ENCODE measurements around the gene NEK7. TPM values are rescaled to one million over a fixed set of nuclear protein-coding genes. Genes with fewer than 3 reads are reported as not detected.

The NEK7 gene
- polyA plus RNA-seq (2012; ENCODE audit: insufficient read depth, insufficient read length, low read depth) = 6.1 TPM

DNA sequence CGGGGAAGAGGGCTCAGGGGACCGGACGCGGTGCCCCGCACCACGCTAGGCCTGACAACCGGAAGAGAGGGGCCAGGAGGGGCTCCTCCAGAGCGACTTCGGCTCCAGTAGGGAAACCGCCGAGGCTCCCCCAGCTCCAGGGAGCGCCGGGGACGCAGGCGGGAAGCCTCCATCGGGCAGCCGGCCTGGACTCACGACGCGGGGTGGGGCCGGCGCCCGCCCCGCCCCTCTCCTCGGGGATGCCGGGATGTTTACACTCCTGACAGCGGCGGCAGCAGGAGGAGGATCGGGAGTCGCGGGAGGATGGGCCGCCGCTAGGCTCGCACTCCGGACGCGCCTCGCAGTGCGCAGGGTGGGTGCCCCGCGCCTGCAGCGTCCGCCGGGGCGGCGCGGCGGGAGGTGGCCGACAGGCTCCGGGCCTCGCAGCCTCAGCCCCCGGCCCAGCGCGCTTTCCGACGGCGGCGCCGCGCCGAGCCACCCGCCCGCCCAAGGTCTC lies at the start of gene NEK7:
Gene NEK7, plus strand, starts transcription at position 254 of the 496 bp plus-strand sequence. CDS start 75,583 bp downstream, outside the sequence.
- peaks cover 3% of the 10 kb centered on the region; the same call in 1 of the 2 replicates for H3K4me1 ChIP-seq
- no peaks in the 10 kb centered on the region for H3K36me3 ChIP-seq
- TF ChIP-seq, protein P1, sequence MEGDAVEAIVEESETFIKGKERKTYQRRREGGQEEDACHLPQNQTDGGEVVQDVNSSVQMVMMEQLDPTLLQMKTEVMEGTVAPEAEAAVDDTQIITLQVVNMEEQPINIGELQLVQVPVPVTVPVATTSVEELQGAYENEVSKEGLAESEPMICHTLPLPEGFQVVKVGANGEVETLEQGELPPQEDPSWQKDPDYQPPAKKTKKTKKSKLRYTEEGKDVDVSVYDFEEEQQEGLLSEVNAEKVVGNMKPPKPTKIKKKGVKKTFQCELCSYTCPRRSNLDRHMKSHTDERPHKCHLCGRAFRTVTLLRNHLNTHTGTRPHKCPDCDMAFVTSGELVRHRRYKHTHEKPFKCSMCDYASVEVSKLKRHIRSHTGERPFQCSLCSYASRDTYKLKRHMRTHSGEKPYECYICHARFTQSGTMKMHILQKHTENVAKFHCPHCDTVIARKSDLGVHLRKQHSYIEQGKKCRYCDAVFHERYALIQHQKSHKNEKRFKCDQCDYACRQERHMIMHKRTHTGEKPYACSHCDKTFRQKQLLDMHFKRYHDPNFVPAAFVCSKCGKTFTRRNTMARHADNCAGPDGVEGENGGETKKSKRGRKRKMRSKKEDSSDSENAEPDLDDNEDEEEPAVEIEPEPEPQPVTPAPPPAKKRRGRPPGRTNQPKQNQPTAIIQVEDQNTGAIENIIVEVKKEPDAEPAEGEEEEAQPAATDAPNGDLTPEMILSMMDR (IDR thresholded peaks at IDR 0.05; ENCODE audit: low read depth, low read length) = no peak
- peak; percentile 92 for DNase-seq
- peak within 1 kb of the TSS; percentile 74 for H3K4me3 ChIP-seq (ENCODE audit: low read depth, low read length)
- no peaks in the 10 kb centered on the region for H3K9me3 ChIP-seq
- no peaks in the 10 kb centered on the region for H3K27me3 ChIP-seq

DNA sequence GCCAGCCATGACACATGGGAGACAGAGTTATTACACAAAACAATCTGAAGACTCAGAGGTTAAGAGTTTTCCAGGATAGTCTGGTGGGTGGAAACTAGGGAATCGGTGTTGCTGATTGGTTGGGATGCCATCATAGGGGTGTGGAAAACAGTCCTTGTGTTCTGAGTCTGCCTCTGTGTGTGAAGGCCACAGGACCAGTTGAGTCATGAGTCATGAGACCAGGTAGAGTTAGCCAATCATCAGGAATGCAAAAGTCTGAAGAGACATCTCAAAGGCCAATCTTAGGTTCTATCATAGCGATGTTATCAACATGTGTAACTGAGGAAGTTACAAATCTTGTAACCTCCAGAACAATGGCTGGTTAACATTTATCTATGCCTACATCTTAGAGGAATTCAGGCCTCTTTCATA lies 49.7 kb upstream of the NEK7 start:
- DNase-seq = no peak

DNA sequence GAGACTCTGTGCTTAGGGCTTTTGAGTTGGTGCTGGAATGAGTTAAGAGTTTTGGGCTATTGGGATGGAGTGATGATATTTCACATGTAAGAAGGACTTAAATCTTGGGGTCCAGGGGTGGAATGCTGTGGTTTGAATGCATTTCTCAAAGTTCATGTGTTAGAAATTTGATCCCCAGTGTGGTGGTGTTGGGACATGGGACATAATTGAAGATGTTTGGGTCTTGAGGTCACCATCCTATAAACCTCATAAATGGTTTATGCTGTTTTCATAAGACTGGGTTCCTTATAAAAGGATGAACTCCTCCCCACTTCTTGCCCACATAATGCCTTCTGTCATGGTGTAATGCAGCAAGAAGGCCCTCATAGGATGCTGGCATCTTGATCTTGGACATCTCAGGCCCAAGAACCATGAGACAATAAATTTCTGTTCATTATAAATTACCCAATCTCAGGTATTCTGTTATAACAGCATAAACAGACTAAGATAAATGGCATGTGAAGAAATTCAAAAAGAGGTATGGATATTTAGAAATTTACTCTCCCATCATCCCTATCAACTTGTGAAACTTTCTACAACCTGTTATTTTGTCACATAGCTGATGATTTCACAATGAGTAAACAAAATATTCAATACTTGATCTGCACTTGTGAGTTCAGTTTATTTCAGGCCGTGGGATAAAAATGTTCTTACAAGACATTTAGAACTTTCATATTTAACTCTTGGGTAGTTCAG lies 48.0 kb upstream of the NEK7 start:
- TF ChIP-seq, protein P1 (IDR thresholded peaks at IDR 0.05; ENCODE audit: low read depth, low read length) = no peak
- Histone ChIP-seq H3K36me3 (no peaks in the 10 kb centered on the region), H3K27me3 (no peaks in the 10 kb centered on the region), H3K4me3 (ENCODE audit: low read depth, low read length) (no peak overlapping the region), H3K4me1 (no peaks in the 10 kb centered on the region), H3K9me3 (no peaks in the 10 kb centered on the region)
- no peak for DNase-seq

More for the DNA sequence above, 49.7 kb upstream of the NEK7 start:
- Histone ChIP-seq H3K27me3 (no peaks in the 10 kb centered on the region), H3K36me3 (no peaks in the 10 kb centered on the region), H3K4me1 (no peaks in the 10 kb centered on the region; the same call in 1 of the 2 replicates), H3K4me3 (ENCODE audit: low read depth, low read length) (no peak overlapping the region), H3K9me3 (no peaks in the 10 kb centered on the region)
- TF ChIP-seq, protein P1 (IDR thresholded peaks at IDR 0.05; ENCODE audit: low read depth, low read length) = no peak

DNA sequence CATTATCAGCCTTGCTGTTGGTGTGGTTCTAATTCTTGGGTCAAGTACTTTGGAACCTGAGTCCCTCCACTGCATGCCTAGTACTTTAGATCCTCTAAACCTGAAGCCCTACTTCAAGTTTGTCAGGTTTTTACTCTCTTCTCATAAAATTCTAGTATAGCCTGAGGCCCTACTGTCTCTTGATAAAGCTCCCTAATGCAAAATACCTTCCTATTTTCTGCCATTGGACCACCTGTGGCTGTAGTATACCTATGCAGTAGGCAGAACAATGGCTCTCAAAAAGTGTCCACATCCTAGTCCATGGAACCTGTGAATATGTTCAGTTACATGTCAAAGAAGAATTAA lies 47.5 kb upstream of the NEK7 start:
- H3K9me3 ChIP-seq = no peaks in the 10 kb centered on the region
- H3K4me1 ChIP-seq = no peaks in the 10 kb centered on the region
- TF ChIP-seq, protein P1 (IDR thresholded peaks at IDR 0.05; ENCODE audit: low read depth, low read length) = no peak
- no peak for DNase-seq
- H3K27me3 ChIP-seq = no peaks in the 10 kb centered on the region
- H3K4me3 ChIP-seq (ENCODE audit: low read depth, low read length) = no peak overlapping the region
- H3K36me3 ChIP-seq = no peaks in the 10 kb centered on the region

DNA sequence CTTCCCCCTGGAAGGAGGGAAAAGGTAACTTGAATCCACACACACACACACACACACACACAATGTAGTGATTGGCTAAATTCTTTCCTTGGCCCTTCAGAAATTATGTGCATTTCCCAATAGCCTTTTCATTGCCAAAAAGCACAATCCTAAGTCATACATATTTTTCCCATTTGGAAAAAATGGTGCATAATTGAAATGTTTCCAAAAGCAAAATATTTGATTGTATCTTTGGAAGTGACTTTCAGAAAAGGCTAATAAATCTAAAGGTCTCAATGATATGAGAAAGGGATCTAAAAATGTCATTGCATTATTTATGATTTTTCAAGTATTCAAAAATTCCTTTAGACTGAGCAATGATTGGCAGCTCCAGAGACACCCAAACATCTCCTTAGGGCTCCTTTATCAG lies 43.5 kb upstream of the NEK7 start:
- TF ChIP-seq, protein P1 (IDR thresholded peaks at IDR 0.05; ENCODE audit: low read depth, low read length) = no peak
- no peaks in the 10 kb centered on the region for H3K4me1 ChIP-seq
- no peak overlapping the region for H3K4me3 ChIP-seq (ENCODE audit: low read depth, low read length)
- no peaks in the 10 kb centered on the region for H3K36me3 ChIP-seq
- no peak for DNase-seq
- no peaks in the 10 kb centered on the region for H3K27me3 ChIP-seq
- no peaks in the 10 kb centered on the region for H3K9me3 ChIP-seq

DNA sequence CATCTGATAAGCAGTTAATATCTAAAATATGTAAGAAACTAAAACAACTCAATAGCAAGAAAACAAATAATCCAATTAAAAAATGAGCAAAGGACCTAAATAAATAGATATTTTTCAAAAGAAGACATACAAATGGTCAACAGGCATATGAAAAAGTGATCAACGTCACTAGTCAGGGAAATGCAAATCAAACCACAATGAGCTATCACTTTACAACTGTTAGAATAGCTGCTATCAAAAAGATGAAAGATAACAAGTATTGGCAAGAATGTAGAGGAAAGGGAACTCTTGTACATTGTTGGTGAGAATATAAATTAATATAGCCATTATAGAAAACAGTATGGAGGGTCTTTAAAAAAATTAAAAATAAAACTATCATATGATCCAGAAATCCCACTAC lies 40.7 kb upstream of the NEK7 start:
- Histone ChIP-seq H3K4me1 (no peaks in the 10 kb centered on the region), H3K4me3 (ENCODE audit: low read depth, low read length) (no peak overlapping the region), H3K9me3 (no peaks in the 10 kb centered on the region), H3K27me3 (no peaks in the 10 kb centered on the region), H3K36me3 (no peaks in the 10 kb centered on the region)
- TF ChIP-seq, protein P1 (IDR thresholded peaks at IDR 0.05; ENCODE audit: low read depth, low read length) = no peak
- DNase-seq = no peak

Data from BE2C (cell line).